D721Med (cell line): ENCODE measurements around the gene CYP11A1.

ENCODE experiments used
- DNase-seq: peaks from one replicate; pipeline ENCODE4 v3.0.0; 2011; ENCODE audit warnings: low spot score; ENCODE audit not compliant: insufficient read length
- FAIRE-seq: peaks from 2 replicates; lab custom pipeline; 2011; peaks lifted over from hg19 to GRCh38; lab: Jason Lieb, UNC
- CTCF ChIP-seq: IDR thresholded peaks from 2 replicates; pipeline ENCODE4 v1.5.1; 2012; ENCODE audit warnings: mild to moderate bottlenecking, control low read depth; ENCODE audit not compliant: insufficient read depth; ENCODE audit errors: missing control alignments

CYP11A1 gene

GRCh38 chr15:74406992-74407705 is 39.7 kb upstream of the CYP11A1 start:
- FAIRE-seq (no peak), DNase-seq (no peak)
- TF ChIP-seq CTCF, result no peak

GRCh38 chr15:74406517-74406916 is 39.1 kb upstream of the CYP11A1 start:
- DNase-seq (no peak), FAIRE-seq (no peak)
- TF ChIP-seq CTCF, result no peak

- no peak for DNase-seq
- TF ChIP-seq CTCF, result no peak
- no peak for FAIRE-seq
Measured at GRCh38 chr15:74405823-74406222, 38.4 kb upstream of the CYP11A1 start.

- no peak for TF ChIP-seq CTCF
- DNase-seq, result no peak
- no peak for FAIRE-seq
Measured at GRCh38 chr15:74403991-74404563, 36.6 kb upstream of the CYP11A1 start.

GRCh38 chr15:74403588-74403919 is 36.1 kb upstream of the CYP11A1 start:
- no peak for TF ChIP-seq CTCF
- DNase-seq (no peak), FAIRE-seq (no peak)

- no peak for TF ChIP-seq CTCF
- FAIRE-seq, result no peak
- DNase-seq, result no peak
Measured at GRCh38 chr15:74402873-74403587, 35.6 kb upstream of the CYP11A1 start.
